GM12875 (cell line): ENCODE data around the gene SSC4D.
"Not testable (repeated sequence)": the region's sequence is repeated elsewhere in the genome, so short reads cannot be mapped to it uniquely, and the experiment has no call there.

Experiments used
- H3K4me3 ChIP-seq: one replicate; pipeline ENCODE4 v1.5.1; 2011; ENCODE audit warnings: low read depth, low read length, control low read depth
- CTCF ChIP-seq: IDR thresholded peaks from 2 replicates; pipeline ENCODE4 v1.5.1; 2011; ENCODE audit warnings: low read depth, mild to moderate bottlenecking, control low read depth, inconsistent platforms, low read length, moderate library complexity, borderline replicate concordance; ENCODE audit not compliant: insufficient read depth

Gene SSC4D

GRCh38 chr7:76405738-76406137 lies 3.8 kb downstream of the SSC4D start:
- no peak overlapping the region for H3K4me3 ChIP-seq
- no peak for TF ChIP-seq CTCF

DNA sequence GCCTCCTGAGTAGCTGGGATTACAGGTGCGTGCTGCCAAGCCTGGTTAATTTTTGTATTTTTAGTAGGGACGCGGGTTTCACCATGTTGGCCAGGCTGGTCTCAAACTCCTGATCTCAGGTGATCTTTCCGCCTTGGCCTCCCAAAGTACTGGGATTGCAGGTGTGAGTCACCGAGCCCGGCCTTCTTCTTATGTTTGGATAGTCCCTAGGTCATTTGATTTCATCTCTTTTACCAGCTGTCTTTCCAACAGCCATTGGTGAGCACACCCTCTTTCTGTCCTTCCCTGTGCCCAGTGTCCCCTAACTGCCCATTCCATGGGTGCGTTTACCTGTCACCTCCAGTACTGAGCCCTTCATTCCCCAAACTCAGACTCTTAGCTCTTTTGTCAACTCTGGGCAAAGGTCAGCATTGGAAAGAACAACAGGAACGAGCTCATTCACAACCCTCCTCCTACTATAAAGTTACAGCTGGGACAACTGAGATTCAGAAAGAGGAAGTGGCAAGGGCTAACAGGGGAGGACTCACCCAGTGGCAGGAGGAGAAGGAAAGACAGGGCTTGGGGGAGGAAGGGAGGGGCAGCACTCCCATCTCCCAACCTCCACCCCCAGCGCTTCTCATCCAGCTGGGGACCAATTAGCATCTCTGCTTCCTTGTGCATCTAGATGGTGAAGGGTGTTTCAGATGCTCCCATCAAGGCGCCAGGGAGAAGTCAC lies 5.6 kb downstream of the SSC4D start:
- TF ChIP-seq CTCF: no peak
- H3K4me3 ChIP-seq: no peak overlapping the region

GRCh38 chr7:76403097-76403496 lies 6.4 kb downstream of the SSC4D start:
- H3K4me3 ChIP-seq: not testable (repeated sequence)

DNA sequence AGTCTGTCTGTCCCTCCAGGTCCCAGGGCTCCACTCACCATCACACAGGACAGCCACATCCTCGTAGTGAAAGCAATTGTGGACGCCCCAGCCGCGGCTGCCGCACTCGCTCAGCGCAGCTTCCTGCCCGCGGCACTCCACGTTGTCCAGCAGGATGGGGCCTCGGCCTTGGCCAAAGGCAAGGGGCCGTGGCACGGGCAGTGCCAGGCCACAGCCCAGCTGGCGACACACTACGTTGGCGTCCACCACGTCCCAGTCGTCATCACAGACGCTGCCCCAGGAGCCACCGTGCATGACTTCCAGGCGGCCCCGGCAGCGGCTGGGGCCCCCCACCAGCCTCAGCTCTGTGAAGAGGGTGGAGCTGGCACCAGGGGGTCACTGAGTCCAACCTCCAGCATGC lies 9.2 kb downstream of the SSC4D start:
- no peak overlapping the region for H3K4me3 ChIP-seq
- no peak for TF ChIP-seq CTCF

GRCh38 chr7:76397409-76398183 lies 11.9 kb downstream of the SSC4D start:
- H3K4me3 ChIP-seq: peak overlapping the region; percentile 47

GRCh38 chr7:76396864-76397263 lies 12.6 kb downstream of the SSC4D start:
- TF ChIP-seq CTCF: no peak
- H3K4me3 ChIP-seq: no peak overlapping the region

More at GRCh38 chr7:76397409-76398183, 11.9 kb downstream of the SSC4D start:
- TF ChIP-seq CTCF: no peak

- TF ChIP-seq CTCF: no peak
- H3K4me3 ChIP-seq: no peak overlapping the region
These were observed 13.4 kb downstream of the SSC4D start for GRCh38 chr7:76395965-76396726.

DNA sequence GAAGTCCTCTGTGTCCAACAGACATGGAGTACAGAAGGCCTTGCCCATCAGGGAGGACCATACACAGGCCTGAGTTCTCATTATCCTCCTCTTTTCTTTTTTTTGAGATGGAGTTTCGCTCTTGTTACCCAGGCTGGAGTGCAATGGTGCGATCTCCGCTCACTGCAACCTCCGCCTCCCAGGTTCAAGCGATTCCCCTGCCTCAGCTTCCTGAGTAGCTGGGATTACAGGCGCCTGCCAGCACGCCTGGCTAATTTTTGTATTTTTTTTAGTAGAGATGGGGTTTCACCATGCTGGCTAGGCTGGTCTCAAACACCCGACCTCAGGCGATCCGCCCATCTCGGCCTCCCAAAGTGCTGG lies 13.9 kb downstream of the SSC4D start:
- H3K4me3 ChIP-seq: not testable (repeated sequence)
